PFSK-1 (cell line): Measurements from ENCODE around the gene C1orf185.

Source experiments
- FOXP2 ChIP-seq: optimal IDR thresholded peaks from 2 replicates; pipeline ENCODE3; 2011; ENCODE audit warnings: borderline replicate concordance, control low read depth, inconsistent platforms; ENCODE audit not compliant: insufficient read depth; ENCODE audit errors: extremely low read length, extremely low read depth
- POLR2AphosphoS5 ChIP-seq: IDR thresholded peaks from 2 replicates; pipeline ENCODE4 v1.6.1; 2012; ENCODE audit warnings: low read depth, mild to moderate bottlenecking, control low read depth, low read length, moderate library complexity
- SIN3A ChIP-seq: IDR thresholded peaks from 2 replicates; pipeline ENCODE4 v1.6.1; 2012; ENCODE audit warnings: mild to moderate bottlenecking, low read length, moderate library complexity, borderline replicate concordance; ENCODE audit not compliant: insufficient read depth
- TAF1 ChIP-seq: IDR thresholded peaks from 2 replicates; pipeline ENCODE4 v1.6.1; 2012; ENCODE audit warnings: low read length, control low read depth, borderline replicate concordance; ENCODE audit not compliant: insufficient read depth
- TF ChIP-seq, protein P1 (sequence below), 2 experiments: IDR thresholded peaks; 2 replicates each; pipeline versions ENCODE4 v1.6.1 to v1.8.0; 2011 to 2012; ENCODE audit warnings: low read depth in 2 of 2, low read length in 2 of 2, control low read depth in 1 of 2, inconsistent platforms in 1 of 2, mild to moderate bottlenecking in 1 of 2, moderate library complexity in 1 of 2; ENCODE audit not compliant: insufficient read depth in 1 of 2

DNA sequence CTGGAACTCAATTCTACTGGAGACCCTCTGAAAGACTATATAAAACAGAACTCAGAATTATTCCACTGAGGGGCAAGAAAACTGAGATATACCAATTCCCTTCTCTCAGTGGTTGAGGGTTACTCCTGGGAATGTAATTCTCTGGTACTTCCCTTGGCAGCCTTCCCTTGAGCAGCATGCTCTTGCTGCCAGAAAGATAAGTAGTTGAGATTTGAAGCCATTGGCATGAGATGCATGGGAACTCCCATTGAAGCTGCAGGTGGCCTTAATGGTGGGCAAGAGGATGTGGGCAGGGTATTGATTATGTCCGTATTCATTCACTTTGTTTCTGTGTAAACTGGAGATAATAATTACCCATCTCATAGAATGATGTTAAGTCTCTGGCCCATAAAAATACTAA is 28.6 kb upstream of the C1orf185 start:
- TF ChIP-seq SIN3A (no peak), POLR2AphosphoS5 (no peak), TAF1 (no peak), FOXP2 (no peak)
- TF ChIP-seq, protein P1, sequence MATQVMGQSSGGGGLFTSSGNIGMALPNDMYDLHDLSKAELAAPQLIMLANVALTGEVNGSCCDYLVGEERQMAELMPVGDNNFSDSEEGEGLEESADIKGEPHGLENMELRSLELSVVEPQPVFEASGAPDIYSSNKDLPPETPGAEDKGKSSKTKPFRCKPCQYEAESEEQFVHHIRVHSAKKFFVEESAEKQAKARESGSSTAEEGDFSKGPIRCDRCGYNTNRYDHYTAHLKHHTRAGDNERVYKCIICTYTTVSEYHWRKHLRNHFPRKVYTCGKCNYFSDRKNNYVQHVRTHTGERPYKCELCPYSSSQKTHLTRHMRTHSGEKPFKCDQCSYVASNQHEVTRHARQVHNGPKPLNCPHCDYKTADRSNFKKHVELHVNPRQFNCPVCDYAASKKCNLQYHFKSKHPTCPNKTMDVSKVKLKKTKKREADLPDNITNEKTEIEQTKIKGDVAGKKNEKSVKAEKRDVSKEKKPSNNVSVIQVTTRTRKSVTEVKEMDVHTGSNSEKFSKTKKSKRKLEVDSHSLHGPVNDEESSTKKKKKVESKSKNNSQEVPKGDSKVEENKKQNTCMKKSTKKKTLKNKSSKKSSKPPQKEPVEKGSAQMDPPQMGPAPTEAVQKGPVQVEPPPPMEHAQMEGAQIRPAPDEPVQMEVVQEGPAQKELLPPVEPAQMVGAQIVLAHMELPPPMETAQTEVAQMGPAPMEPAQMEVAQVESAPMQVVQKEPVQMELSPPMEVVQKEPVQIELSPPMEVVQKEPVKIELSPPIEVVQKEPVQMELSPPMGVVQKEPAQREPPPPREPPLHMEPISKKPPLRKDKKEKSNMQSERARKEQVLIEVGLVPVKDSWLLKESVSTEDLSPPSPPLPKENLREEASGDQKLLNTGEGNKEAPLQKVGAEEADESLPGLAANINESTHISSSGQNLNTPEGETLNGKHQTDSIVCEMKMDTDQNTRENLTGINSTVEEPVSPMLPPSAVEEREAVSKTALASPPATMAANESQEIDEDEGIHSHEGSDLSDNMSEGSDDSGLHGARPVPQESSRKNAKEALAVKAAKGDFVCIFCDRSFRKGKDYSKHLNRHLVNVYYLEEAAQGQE (IDR thresholded peaks at IDR 0.05; ENCODE audit: insufficient read depth in 1 of 2, low read depth in 2 of 2, low read length in 2 of 2), result no peak
